Measurements from ENCODE around the gene STUM. TPM values are rescaled to one million over a fixed set of nuclear protein-coding genes. Genes with fewer than 3 reads are reported as not detected.

Gene STUM
- total and polyA plus RNA-seq, 2 experiments from 2014 or later, result 0.23 to 1.3 TPM

GRCh38 chr1:226648421-226648820 lies 99.9 kb downstream of the STUM start (continued):
- no peak for TF ChIP-seq ZNF462 (CRISPR knock-in tag; IDR thresholded peaks at IDR 0.05)
- no peak for TF ChIP-seq JUNB (IDR thresholded peaks at IDR 0.05; ENCODE audit: unreplicated experiment)
- no peak for TF ChIP-seq EZH2phosphoT487 (IDR thresholded peaks at IDR 0.05; ENCODE audit: unreplicated experiment)
- TF ChIP-seq NANOG (IDR thresholded peaks at IDR 0.05; ENCODE audit: borderline replicate concordance), result no peak
- no peak for TF ChIP-seq STAT1 (IDR thresholded peaks at IDR 0.05; ENCODE audit: unreplicated experiment)

GRCh38 chr1:226649244-226649643 lies 100.7 kb downstream of the STUM start:
- H3K4me3 ChIP-seq, result no peak overlapping the region
- H3K4me2 ChIP-seq, result no peak overlapping the region
- H4K20me1 ChIP-seq (replicated peaks; ENCODE audit: insufficient read depth), result no peaks in the 10 kb centered on the region
- no peak for DNase-seq (ENCODE audit: low spot score)
- H3K4me1 Mint-ChIP-seq, result peaks cover 27% of the 10 kb centered on the region
- no peaks in the 10 kb centered on the region for H3K27me3 ChIP-seq (ENCODE audit: insufficient read depth)
- H3K4me3 Mint-ChIP-seq, result no peak overlapping the region
- no peaks in the 10 kb centered on the region for H3F3A ChIP-seq (replicated peaks; ENCODE audit: low read depth)
- H3K36me3 Mint-ChIP-seq (ENCODE audit: low read depth), result no peaks in the 10 kb centered on the region; the same call in 2 of the 3 replicates
- H3K36me3 ChIP-seq (ENCODE audit: insufficient read depth), result no peaks in the 10 kb centered on the region
- H3K9me2 ChIP-seq (ENCODE audit: insufficient read depth), result no peaks in the 10 kb centered on the region
- H3K79me2 ChIP-seq (replicated peaks; ENCODE audit: insufficient read depth), result no peaks in the 10 kb centered on the region
- peaks cover 10% of the 10 kb centered on the region for H3K27me3 Mint-ChIP-seq (ENCODE audit: insufficient read depth, low read depth, poor library complexity)
- H2AFZ ChIP-seq, result no peak overlapping the region
- H3K9me3 Mint-ChIP-seq, result no peaks in the 10 kb centered on the region; the same call in 2 of the 3 replicates
- H3K4me1 ChIP-seq (ENCODE audit: insufficient read depth), result peaks cover 6% of the 10 kb centered on the region; the same call in 1 of the 2 replicates
- H3K27ac Mint-ChIP-seq, result no peak overlapping the region; the same call in 1 of the 2 replicates
- no peak overlapping the region for H3K27ac ChIP-seq (ENCODE audit: low read depth)
- ATAC-seq, result no peak
- TF ChIP-seq CTCF (conservative IDR thresholded peaks at IDR 0.05; ENCODE audit: low read depth in 2 of 2) (no peak), ETS1 (IDR thresholded peaks at IDR 0.05) (no peak), NANOG (IDR thresholded peaks at IDR 0.05; ENCODE audit: borderline replicate concordance) (no peak), JUNB (IDR thresholded peaks at IDR 0.05; ENCODE audit: unreplicated experiment) (no peak)
